NCI-H446 treated with DMSO at 0.1 percent for 48 hours (cell line): ENCODE data around the gene NXPH4.
A peak's percentile ranks its signal among the peaks of the same experiment; 100 is the strongest.

Experiments used
- DNase-seq: peaks from one replicate; lab custom pipeline; 2025; lab: John Stamatoyannopoulos, UW

NXPH4 gene

GRCh38 chr12:57242691-57243454 lies 26.3 kb downstream of the NXPH4 start:
- DNase-seq, result peak; percentile 68

- peak; percentile 37 for DNase-seq
Observed at GRCh38 chr12:57243521-57244311, 27.1 kb downstream of the NXPH4 start.

- DNase-seq, result no peak
Observed at GRCh38 chr12:57244312-57244696, 27.7 kb downstream of the NXPH4 start.

GRCh38 chr12:57247041-57247440 lies 30.4 kb downstream of the NXPH4 start:
- no peak for DNase-seq

- no peak for DNase-seq
Observed at GRCh38 chr12:57248934-57249742, 32.5 kb downstream of the NXPH4 start.

- no peak for DNase-seq
Observed at GRCh38 chr12:57250541-57250940, 33.9 kb downstream of the NXPH4 start.

GRCh38 chr12:57250956-57251355 lies 34.4 kb downstream of the NXPH4 start, which contains the start of gene STAC3:
Gene STAC3 (minus strand): TSS chr12:57251187. CDS start chr12:57249636, 1,551 bp downstream.
- no peak for DNase-seq

- DNase-seq, result no peak
Observed at GRCh38 chr12:57254506-57255280, 38.1 kb downstream of the NXPH4 start.

GRCh38 chr12:57255916-57256315 lies 39.3 kb downstream of the NXPH4 start:
- DNase-seq, result no peak

GRCh38 chr12:57258977-57259970 lies 42.7 kb downstream of the NXPH4 start:
- DNase-seq, result no peak

- no peak for DNase-seq
Observed at GRCh38 chr12:57260366-57260765, 43.8 kb downstream of the NXPH4 start.

- DNase-seq, result no peak
Observed at GRCh38 chr12:57261428-57261865, 44.9 kb downstream of the NXPH4 start.

- no peak for DNase-seq
Observed at GRCh38 chr12:57262126-57262822, 45.7 kb downstream of the NXPH4 start.

- DNase-seq, result no peak
Observed at GRCh38 chr12:57263096-57263495, 46.5 kb downstream of the NXPH4 start.

GRCh38 chr12:57266681-57267080 lies 50.1 kb downstream of the NXPH4 start:
- DNase-seq, result no peak

GRCh38 chr12:57268264-57268663 lies 51.7 kb downstream of the NXPH4 start:
- no peak for DNase-seq

GRCh38 chr12:57270966-57271470 lies 54.4 kb downstream of the NXPH4 start:
- no peak for DNase-seq

GRCh38 chr12:57272337-57273151 lies 56.0 kb downstream of the NXPH4 start:
- no peak for DNase-seq

- no peak for DNase-seq
Observed at GRCh38 chr12:57273516-57273915, 56.9 kb downstream of the NXPH4 start.
